ENCODE data around the gene ZRANB2. TPM values are rescaled to one million over a fixed set of nuclear protein-coding genes. Genes with fewer than 3 reads are reported as not detected.

The ZRANB2 gene
- polyA plus RNA-seq, 1 donor (not counting 4 experiments of a cell fraction or from before 2014, with no cell fraction given), result 92.3 TPM

DNA sequence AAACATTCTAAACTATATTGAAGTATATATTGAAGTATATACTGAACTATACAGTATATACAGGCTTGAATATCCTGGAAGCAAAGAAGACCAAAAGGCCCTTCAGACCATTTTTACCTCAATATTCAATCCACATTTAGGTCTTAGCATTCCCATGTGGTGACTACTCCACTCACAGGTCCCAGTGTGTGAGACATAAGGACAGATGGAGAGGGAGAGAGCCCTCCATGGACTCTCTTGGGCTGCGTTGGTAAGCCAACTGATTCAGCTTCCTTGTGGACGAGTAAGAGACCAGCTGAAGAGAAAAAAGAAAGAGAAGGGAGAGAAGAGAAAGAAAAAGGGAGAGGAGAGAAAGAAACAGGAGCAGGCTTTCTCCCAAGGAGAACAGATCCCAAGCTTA is 37.3 kb upstream of the ZRANB2 start:
- no peaks in the 10 kb centered on the region for H3K27me3 ChIP-seq (ENCODE audit: control insufficient read depth, extremely low read depth, insufficient read depth, low read length)
- H3K79me2 ChIP-seq (ENCODE audit: control insufficient read depth, insufficient read depth, low read length), result no peaks in the 10 kb centered on the region
- no peak for TF ChIP-seq EZH2 (IDR thresholded peaks at IDR 0.05; ENCODE audit: low read length)
- H2AFZ ChIP-seq (ENCODE audit: control insufficient read depth, low read length), result no peak overlapping the region
- H3K27ac ChIP-seq (ENCODE audit: control insufficient read depth, insufficient read depth, low read length), result no peak overlapping the region
- no peaks in the 10 kb centered on the region for H4K20me1 ChIP-seq (ENCODE audit: control insufficient read depth, extremely low read depth, insufficient read depth, low read length)
- dilution Hi-C loops (cut with MboI; ENCODE audit: extremely low pct_ligation_motif_present, low sequenced_read_pairs), result no loop called here
- no peak for FAIRE-seq
- no peaks in the 10 kb centered on the region for H3K9me3 ChIP-seq (ENCODE audit: control insufficient read depth, low read depth, low read length)
- no peak overlapping the region for H3K9ac ChIP-seq (ENCODE audit: control insufficient read depth, extremely low read depth, insufficient read depth, low read length)
- DNase-seq (ENCODE audit: low read depth, low spot score), result no peak
- no peak overlapping the region for H3K4me2 ChIP-seq (ENCODE audit: control insufficient read depth, extremely low read depth, insufficient read depth, low read depth, low read length)
- H3K4me1 ChIP-seq (ENCODE audit: control insufficient read depth, extremely low read depth, insufficient read depth, low read length), result no peaks in the 10 kb centered on the region
- no peaks in the 10 kb centered on the region for H3K9me1 ChIP-seq (ENCODE audit: control insufficient read depth, extremely low read depth, insufficient read depth, low read length)
- no peak overlapping the region for H3K4me3 ChIP-seq (ENCODE audit: control insufficient read depth in 2 of 3, extremely low read depth in 1 of 3, insufficient read depth in 2 of 3, low read depth in 1 of 3, low read length in 3 of 3)
- H3K36me3 ChIP-seq (ENCODE audit: control insufficient read depth in 2 of 2, extremely low read depth in 1 of 2, insufficient read depth in 2 of 2, low read length in 2 of 2), result no peaks in the 10 kb centered on the region

DNA sequence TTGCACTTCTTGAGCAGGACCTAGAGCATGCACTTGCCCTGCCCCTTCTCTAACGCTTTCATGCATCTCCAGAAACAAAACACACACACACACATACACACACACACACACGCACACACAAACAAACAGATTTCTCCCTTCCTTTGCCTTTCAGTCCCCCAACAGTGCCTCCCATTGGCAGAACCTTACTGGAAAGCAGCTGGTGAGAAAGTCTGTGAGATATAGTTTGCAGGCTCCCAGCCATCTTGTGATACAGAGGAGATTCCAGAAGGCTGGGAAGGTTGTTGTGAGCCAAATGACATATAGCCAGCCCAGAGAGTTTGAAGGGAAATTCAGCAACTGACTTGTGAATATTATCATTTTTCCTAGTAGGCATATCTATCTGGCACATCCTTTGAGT is 35.9 kb upstream of the ZRANB2 start:
- no peak overlapping the region for H2AFZ ChIP-seq (ENCODE audit: control insufficient read depth, low read length)
- no peaks in the 10 kb centered on the region for H3K27me3 ChIP-seq (ENCODE audit: control insufficient read depth, extremely low read depth, insufficient read depth, low read length)
- H3K9ac ChIP-seq (ENCODE audit: control insufficient read depth, extremely low read depth, insufficient read depth, low read length), result no peak overlapping the region
- H3K79me2 ChIP-seq (ENCODE audit: control insufficient read depth, insufficient read depth, low read length), result no peaks in the 10 kb centered on the region
- TF ChIP-seq, protein P1, sequence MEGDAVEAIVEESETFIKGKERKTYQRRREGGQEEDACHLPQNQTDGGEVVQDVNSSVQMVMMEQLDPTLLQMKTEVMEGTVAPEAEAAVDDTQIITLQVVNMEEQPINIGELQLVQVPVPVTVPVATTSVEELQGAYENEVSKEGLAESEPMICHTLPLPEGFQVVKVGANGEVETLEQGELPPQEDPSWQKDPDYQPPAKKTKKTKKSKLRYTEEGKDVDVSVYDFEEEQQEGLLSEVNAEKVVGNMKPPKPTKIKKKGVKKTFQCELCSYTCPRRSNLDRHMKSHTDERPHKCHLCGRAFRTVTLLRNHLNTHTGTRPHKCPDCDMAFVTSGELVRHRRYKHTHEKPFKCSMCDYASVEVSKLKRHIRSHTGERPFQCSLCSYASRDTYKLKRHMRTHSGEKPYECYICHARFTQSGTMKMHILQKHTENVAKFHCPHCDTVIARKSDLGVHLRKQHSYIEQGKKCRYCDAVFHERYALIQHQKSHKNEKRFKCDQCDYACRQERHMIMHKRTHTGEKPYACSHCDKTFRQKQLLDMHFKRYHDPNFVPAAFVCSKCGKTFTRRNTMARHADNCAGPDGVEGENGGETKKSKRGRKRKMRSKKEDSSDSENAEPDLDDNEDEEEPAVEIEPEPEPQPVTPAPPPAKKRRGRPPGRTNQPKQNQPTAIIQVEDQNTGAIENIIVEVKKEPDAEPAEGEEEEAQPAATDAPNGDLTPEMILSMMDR (optimal IDR thresholded peaks at IDR 0.05 in 1 of 3, IDR thresholded peaks at IDR 0.05 in 1 of 3, conservative IDR thresholded peaks at IDR 0.05 in 1 of 3; ENCODE audit: extremely low read depth in 1 of 3, insufficient read depth in 2 of 3, low read length in 3 of 3), result no peak
- no peak for TF ChIP-seq EZH2 (IDR thresholded peaks at IDR 0.05; ENCODE audit: low read length)
- H4K20me1 ChIP-seq (ENCODE audit: control insufficient read depth, extremely low read depth, insufficient read depth, low read length), result no peaks in the 10 kb centered on the region
- no peaks in the 10 kb centered on the region for H3K9me3 ChIP-seq (ENCODE audit: control insufficient read depth, low read depth, low read length)
- H3K4me3 ChIP-seq (ENCODE audit: control insufficient read depth in 2 of 3, extremely low read depth in 1 of 3, insufficient read depth in 2 of 3, low read depth in 1 of 3, low read length in 3 of 3), result no peak overlapping the region
- no peaks in the 10 kb centered on the region for H3K4me1 ChIP-seq (ENCODE audit: control insufficient read depth, extremely low read depth, insufficient read depth, low read length)
- H3K4me2 ChIP-seq (ENCODE audit: control insufficient read depth, extremely low read depth, insufficient read depth, low read depth, low read length), result no peak overlapping the region
- no peaks in the 10 kb centered on the region for H3K36me3 ChIP-seq (ENCODE audit: control insufficient read depth in 2 of 2, extremely low read depth in 1 of 2, insufficient read depth in 2 of 2, low read length in 2 of 2)
- no peaks in the 10 kb centered on the region for H3K9me1 ChIP-seq (ENCODE audit: control insufficient read depth, extremely low read depth, insufficient read depth, low read length)
- no peak for DNase-seq (ENCODE audit: low read depth, low spot score)
- dilution Hi-C loops (cut with MboI; ENCODE audit: extremely low pct_ligation_motif_present, low sequenced_read_pairs), result no loop called here
- FAIRE-seq, result no peak
- H3K27ac ChIP-seq (ENCODE audit: control insufficient read depth, insufficient read depth, low read length), result no peak overlapping the region

DNA sequence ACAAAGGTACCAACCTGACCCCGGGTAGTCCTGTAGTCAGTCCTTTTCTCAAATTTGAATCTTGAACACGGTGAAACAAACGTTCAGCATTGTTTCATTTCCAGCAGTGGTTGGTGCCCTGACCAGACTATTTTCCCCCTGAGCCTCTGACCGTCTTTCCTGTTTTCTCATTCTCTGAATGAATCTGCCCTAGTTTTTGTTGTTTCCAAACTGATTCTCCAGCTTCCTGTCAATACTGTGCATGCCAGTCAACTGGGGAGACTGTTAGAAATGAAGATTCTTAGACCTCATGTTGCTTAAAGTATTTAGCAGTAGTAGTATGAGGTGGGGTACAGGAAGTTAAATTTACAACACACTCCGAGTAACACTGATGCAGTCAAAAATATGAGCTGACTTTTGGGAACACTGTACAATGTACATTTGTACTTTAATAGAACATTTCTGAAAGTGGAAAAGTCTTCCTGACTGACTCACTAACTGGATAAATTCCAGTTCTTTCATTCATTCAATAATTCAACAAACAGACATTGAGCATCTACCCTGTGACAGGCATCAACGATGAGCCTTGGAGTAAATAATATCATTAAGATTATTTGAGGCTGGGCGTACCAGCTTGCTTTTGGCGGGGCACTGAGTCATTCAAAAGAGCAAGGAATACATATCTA is 26.0 kb upstream of the ZRANB2 start:
- Histone ChIP-seq H4K20me1 (ENCODE audit: control insufficient read depth, extremely low read depth, insufficient read depth, low read length) (no peaks in the 10 kb centered on the region), H3K4me3 (ENCODE audit: control insufficient read depth in 2 of 3, extremely low read depth in 1 of 3, insufficient read depth in 2 of 3, low read depth in 1 of 3, low read length in 3 of 3) (no peak overlapping the region), H3K79me2 (ENCODE audit: control insufficient read depth, insufficient read depth, low read length) (no peaks in the 10 kb centered on the region), H3K9me3 (ENCODE audit: control insufficient read depth, low read depth, low read length) (no peaks in the 10 kb centered on the region), H3K9me1 (ENCODE audit: control insufficient read depth, extremely low read depth, insufficient read depth, low read length) (no peaks in the 10 kb centered on the region), H2AFZ (ENCODE audit: control insufficient read depth, low read length) (no peak overlapping the region), H3K4me2 (ENCODE audit: control insufficient read depth, extremely low read depth, insufficient read depth, low read depth, low read length) (no peak overlapping the region), H3K9ac (ENCODE audit: control insufficient read depth, extremely low read depth, insufficient read depth, low read length) (no peak overlapping the region), H3K4me1 (ENCODE audit: control insufficient read depth, extremely low read depth, insufficient read depth, low read length) (no peaks in the 10 kb centered on the region), H3K36me3 (ENCODE audit: control insufficient read depth in 2 of 2, extremely low read depth in 1 of 2, insufficient read depth in 2 of 2, low read length in 2 of 2) (no peaks in the 10 kb centered on the region), H3K27me3 (ENCODE audit: control insufficient read depth, extremely low read depth, insufficient read depth, low read length) (no peaks in the 10 kb centered on the region), H3K27ac (ENCODE audit: control insufficient read depth, insufficient read depth, low read length) (no peak overlapping the region)
- dilution Hi-C loops (cut with MboI; ENCODE audit: extremely low pct_ligation_motif_present, low sequenced_read_pairs), result no loop called here
- no peak for TF ChIP-seq EZH2 (IDR thresholded peaks at IDR 0.05; ENCODE audit: low read length)
- TF ChIP-seq, protein P1 (optimal IDR thresholded peaks at IDR 0.05 in 1 of 3, IDR thresholded peaks at IDR 0.05 in 1 of 3, conservative IDR thresholded peaks at IDR 0.05 in 1 of 3; ENCODE audit: extremely low read depth in 1 of 3, insufficient read depth in 2 of 3, low read length in 3 of 3), result no peak
- FAIRE-seq (no peak), DNase-seq (ENCODE audit: low read depth, low spot score) (no peak)
